Activated T-cell treated with anti-CD3 and anti-CD28 coated beads, Interleukin-2, amount 50 U/mL, for 48 hours (primary cell): ENCODE results near the gene POGZ.
A peak's percentile ranks its signal among the peaks of the same experiment; 100 is the strongest.

ENCODE experiments used
- DNase-seq, 2 experiments: peaks; one replicate each; pipeline ENCODE4 v3.0.0-alpha.2; 2020

Gene POGZ, protein sequence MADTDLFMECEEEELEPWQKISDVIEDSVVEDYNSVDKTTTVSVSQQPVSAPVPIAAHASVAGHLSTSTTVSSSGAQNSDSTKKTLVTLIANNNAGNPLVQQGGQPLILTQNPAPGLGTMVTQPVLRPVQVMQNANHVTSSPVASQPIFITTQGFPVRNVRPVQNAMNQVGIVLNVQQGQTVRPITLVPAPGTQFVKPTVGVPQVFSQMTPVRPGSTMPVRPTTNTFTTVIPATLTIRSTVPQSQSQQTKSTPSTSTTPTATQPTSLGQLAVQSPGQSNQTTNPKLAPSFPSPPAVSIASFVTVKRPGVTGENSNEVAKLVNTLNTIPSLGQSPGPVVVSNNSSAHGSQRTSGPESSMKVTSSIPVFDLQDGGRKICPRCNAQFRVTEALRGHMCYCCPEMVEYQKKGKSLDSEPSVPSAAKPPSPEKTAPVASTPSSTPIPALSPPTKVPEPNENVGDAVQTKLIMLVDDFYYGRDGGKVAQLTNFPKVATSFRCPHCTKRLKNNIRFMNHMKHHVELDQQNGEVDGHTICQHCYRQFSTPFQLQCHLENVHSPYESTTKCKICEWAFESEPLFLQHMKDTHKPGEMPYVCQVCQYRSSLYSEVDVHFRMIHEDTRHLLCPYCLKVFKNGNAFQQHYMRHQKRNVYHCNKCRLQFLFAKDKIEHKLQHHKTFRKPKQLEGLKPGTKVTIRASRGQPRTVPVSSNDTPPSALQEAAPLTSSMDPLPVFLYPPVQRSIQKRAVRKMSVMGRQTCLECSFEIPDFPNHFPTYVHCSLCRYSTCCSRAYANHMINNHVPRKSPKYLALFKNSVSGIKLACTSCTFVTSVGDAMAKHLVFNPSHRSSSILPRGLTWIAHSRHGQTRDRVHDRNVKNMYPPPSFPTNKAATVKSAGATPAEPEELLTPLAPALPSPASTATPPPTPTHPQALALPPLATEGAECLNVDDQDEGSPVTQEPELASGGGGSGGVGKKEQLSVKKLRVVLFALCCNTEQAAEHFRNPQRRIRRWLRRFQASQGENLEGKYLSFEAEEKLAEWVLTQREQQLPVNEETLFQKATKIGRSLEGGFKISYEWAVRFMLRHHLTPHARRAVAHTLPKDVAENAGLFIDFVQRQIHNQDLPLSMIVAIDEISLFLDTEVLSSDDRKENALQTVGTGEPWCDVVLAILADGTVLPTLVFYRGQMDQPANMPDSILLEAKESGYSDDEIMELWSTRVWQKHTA (N-terminal part only)

DNA sequence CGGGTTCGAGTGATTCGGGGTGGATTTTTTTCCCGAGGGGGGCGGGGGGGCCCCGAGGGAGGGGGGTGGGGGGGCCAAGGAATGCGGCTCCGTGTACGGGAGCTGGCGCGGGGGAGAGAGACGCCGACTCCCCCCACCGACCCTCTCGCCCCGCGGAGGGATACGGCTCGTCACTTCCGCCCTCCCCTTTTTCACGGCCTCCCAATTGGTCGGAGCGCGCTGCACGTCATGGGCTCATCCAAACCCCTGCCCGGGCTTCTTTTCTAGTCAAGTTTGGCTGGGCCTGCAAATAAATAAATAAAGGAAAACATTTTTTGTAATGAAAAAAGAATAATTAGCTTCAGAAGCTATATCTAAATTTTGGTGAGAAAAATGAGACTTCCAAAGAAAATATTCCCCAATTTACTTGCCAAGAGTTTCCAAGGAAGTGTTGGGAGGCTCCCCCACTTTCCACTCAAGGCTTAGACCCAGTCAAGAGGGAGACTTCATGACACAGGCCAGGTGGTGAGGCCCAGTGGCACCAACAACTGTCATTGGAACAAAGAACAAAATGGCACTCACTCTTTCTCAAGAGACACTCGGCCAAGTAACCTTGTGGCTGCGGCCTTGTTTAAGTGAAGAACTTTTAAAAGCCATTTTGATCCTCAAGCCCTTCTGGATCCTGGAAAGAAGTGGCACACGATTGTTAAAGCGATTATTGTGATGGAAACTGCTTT lies at the start of gene POGZ:
POGZ (minus strand) TSS at position 164 of the 716 bp plus-strand sequence. CDS start 17,290 bp downstream, outside the sequence.
- DNase-seq, result peak; percentile 95 to 96

DNA sequence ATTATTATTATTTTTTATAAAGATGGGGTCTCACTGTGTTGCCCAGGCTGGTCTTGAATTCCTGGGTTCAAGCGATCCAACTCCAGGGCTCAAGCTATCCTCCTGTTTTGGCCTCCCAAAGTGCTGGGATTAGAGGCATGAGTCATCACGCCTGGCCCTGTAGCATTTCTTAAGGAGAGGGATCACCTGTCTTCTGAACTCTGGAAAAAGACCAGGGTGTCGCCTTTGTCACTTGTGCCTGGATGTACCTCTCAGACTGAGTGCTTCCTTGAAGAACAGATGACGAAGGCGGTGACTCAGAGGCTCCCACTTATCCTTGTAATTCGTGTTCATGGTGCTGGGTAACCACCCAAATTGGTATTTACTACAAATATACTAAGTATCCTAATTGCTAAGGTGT lies 49.5 kb upstream of the POGZ start:
- no peak for DNase-seq

DNA sequence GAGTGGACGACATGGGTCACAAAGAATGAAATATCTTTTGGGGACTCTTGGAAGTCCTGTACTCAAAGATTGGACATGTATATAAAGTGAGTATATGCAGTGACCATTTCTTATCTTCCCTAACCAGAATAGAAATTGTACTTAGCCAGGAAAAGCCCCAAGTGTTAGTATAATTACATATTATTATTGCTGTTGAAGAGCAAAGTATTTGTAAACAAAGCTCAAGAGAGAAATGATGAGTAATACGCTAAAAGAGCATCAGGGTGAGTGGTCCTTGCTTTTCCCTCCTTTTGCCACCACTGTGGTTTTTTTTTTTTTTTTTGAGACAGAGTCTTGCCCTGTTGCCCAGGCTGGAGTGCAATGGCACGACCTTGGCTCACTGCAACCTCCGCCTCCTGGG lies 45.5 kb upstream of the POGZ start:
- DNase-seq, result no peak

DNA sequence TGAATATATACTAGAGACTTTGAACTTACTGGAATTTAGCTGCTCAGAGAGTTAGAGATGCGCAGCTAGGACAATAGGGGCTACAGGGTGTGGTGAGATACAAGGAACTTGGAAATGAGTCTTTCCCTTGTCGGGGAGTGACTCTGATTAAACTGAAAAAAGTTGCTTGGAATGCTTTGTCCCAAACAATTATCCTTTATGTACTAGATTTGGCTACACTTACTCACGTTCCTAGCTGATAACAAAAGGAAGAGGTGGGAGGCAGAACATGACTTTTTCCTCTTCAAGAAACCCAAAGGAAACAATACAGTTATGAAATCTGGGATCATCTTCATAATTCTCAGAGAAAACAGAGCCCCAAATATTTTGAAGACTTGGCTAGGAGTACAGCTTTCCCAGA lies 45.0 kb upstream of the POGZ start:
- no peak for DNase-seq

DNA sequence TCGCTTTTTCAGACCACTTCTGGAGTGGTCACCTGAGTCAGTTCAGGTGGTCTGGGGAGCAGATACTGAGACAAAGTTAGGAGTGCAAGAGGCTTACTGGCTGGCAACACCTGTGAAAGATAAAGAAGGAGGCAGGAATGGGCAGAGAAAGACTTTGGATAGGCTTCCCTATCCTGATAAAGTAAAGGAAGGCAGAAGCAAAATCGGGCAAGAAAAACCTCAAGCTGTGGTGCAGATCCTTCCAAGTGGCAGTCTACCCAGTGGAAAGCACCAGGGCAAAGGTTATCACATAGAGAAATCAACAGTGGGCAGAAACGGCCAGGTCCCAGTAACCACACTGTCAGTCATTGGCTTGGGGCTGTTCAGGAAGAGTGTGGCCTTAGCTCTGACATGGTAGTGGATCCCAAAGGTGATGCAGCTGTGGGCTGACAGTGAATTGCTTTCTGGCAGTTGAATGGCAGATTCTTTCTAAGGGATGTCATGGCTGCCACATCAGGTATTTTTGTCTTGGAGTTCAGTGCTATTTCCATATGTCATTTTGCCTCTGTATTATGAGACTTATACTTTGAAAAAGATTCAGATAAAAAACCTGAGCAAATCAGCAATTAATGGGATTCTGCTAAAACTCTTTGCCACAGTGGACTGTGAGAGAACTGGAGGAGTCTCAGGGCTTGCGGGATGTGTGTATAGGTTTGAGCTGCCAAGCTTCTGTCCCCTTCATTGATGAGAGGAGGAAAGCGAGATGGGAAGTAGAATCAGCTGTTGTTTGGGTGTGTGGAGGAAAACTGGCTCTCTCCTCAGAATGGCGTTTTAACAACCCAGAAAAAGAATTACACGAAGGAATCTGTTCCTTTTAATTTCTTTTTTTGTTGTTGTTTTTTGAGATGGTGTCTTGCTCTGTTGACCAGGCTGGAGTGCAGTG lies 43.8 kb upstream of the POGZ start:
- no peak for DNase-seq

DNA sequence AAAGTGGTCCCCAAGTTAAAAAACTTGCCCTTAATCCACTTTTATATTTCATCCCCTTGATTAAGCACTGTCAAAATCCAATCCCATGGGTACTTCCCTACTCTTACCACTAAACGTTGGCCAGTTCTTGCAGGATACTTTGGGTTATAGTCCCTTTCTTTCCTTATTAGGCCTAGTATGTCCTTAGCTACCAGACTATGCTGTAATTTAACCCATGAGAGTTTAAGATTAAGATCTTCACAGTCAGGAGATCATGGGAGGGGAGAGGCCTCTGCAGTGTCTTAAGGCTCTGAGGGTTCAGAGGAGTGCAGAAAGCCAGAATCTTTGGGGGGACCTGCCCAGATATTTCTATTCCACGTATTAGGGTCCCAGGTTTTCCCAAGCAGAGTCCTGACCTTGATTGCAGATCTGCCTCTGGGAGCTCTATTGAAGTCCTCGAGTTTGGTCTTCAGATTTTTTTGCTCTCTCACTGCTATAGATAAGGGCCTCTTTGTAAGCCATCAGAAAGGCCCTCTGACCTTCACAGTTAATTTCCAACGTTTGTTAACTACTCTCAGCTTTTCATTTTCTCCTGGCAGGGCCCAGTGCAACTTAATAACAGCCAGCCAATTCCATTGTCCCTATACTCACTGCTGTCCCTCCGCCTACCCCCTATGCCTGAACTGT lies 42.9 kb upstream of the POGZ start:
- DNase-seq, result no peak

DNA sequence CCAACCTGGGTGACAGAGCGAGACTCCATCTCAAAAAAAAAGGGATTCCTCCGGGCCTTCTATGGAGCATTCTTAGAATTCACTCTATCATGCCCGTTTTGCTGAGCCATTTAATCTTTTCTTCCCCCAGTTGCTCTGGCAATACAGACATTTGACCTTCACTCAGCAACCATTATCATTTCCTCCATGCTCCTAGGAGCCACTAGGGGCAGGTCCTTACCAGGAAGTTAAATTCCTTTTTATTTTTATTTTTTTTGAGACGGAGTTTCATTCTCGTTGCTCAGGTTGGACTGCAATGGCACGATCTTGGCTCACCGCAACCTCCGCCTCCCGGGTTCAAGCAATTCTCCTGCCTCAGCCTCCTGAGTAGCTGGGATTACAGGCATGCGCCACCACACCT lies 42.2 kb upstream of the POGZ start:
- no peak for DNase-seq

DNA sequence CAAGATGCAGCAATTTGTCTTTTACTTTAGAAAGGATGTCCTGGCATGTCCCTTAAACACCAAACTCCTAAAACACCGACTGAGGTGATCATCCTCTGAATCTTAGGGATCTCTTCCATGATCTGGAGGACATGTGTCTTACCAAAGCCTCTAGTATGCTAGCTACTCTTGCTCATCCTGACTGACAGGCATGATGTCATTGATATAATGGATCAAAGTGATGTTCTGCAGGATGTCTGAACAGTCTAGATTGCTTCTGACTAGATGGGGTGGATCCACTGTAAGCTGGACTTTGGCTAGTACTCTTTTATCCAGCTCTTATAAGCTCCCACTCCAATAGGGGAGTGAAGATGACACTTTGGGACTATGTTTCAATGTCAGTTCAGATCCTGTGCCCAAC lies 40.6 kb upstream of the POGZ start:
- DNase-seq, result no peak

DNA sequence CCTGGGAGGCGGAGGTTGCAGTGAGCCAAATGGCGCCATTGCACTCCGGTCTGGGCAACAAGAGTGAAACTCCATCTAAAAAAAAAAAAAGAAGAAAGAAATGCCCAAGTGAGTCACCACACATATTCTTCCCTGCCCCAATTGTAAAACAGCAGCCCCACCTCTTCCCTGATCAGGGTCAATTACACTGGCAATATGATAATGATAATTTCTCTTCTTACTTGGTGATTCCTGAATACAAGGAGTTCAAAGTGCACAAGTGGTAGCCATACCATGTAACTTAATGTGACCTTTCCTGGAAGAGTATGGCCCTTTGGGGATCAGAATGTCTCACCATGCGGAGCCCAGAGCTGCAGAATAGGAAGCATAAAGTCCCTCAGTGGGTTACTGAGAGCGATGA lies 40.1 kb upstream of the POGZ start:
- no peak for DNase-seq

DNA sequence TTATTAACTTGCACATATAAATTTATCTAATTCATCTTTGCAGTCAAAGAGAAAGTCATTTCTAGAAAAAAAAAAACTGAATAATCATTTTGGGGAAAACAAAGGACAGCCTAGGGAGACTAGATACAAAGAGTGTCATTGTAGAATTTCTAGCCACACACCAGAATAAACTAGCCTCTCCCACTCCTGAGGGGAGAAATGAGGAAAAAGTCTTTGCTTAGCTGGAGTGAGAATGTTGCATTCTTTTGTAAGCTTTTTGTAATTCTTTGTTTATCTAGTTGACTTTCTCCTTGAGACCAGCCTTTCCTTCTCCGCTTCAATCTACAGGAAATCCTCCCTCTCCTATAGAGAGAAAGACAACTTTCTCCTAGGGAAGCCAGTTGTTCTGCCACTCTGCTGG lies 36.0 kb upstream of the POGZ start:
- DNase-seq, result no peak

DNA sequence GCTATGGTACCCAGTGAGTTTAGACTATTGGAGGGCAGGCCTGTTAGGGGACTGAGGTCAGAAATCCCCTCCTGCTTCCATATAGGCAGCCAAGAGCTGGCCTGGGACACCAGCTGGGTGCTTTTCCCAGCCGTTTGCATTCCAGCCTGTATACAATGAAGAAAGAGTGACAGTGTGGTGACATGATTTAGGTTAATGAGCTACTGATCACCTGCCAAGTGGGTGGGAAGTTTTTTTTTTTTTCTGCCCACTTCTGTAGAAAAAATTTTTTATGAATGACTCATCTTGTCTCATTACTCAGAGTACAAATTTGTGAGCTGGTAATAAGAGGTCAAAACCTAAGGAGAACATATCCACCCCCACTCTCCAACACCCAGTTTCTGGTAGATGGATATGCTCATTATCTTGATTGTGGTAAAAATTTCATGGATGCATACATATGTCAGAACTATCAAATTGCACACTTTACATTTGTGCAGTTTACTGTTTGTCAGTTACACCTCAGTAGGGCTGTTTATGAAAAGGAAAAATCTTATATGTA lies 35.5 kb upstream of the POGZ start:
- DNase-seq, result peak in 1 of 2 experiments; percentile 28

DNA sequence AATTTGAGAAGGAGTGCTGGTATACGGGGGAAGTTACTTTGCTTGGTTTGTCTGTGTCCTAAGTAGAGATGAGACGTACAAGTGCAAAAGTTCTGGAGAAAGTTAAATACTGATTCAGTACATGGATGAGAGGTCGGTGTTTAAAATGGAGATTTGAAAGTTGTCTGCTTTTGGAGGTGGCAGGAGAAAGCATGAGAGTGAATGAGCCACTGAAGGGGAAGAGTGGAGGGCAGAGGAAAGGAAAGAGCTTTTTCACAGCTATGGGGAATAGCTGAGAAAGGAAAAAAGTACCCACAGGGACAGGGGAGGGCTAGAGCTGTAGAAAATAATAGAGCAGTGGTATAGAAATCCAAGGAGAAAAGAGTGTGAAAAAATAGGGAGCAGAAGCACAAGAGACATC lies 33.7 kb upstream of the POGZ start:
- no peak for DNase-seq

DNA sequence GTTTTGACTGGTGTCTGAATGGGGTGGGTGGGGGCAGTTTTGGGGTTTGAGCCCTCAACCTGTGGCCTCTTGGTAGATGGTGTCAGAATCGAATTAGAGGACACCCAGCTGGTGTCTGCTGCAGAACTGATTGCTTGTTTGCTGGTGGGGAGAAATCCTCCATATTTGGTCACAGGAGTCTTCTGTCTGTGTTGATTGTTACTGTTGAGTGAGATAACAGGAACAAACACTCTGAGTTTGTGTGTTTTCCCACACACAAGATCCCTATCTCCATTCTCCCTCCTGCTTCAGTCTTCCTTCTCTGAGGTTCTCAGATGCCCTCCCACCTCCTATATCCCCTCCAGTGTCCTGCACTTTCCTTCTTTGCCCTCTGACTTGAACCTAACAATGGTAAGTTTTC lies 32.8 kb upstream of the POGZ start:
- no peak for DNase-seq

DNA sequence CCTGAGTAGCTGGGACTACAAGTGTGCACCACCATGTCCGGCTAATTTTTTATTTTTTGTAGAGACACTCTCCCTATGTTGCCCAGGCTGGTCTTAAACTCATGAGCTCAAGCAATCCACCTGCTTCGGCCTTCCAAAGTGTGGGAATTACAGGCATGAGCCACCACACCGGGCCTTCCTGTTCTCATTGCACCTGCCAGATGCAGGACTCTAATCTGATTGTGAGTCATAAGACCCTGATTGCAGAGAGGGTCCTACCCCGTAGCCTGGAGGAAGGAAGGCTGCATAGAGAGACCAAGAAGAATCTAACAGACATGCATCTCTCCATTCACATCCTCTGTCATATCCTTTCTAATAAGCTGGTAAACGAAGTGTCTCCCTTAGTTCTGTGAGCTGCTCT lies 32.3 kb upstream of the POGZ start:
- no peak for DNase-seq

DNA sequence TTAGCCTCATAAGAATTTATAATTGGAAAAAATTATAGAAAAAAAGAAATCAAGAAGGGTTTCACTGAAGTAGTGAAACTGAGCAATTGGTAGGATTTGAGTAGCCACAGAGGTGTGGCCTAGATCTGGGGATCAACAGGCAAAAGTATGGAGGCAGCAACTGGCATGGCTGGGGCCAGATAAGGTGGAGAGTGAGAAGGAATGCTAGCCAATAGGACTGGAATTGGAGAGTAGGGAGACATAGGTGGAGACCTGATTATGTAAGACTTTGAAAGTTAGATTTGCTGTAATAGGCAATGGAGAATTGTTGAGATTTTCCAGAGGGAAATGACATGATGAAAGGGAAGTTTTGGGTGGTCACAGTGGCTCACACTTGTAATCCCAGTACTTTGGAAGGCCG lies 27.3 kb upstream of the POGZ start:
- DNase-seq, result no peak

DNA sequence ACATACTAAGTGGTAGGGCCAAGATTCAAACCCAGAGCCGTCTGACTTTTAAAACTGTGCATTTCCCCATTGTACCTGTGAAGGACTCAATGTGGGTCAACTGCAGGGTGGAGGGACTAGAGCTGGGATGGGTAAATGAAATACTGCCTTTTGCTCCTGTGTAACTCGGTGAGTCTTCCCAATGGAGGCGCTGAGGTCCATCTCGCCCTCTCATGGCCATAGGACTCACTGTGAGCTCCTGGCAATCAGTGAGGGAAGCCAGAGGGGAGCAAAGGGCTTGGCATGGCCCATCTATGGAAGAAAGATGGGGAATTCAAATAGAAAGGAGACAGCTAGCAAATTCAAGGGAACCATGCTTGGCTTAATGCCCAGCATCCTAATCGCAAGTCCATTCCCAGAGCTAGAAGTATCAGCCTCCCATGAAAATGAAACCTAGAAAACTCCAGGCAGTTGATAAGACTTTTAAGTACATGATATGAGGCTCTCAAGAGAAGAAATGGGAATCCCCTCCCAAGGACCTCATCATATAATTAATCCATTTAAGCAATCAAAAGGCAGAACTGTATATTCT lies 26.5 kb upstream of the POGZ start:
- no peak for DNase-seq

DNA sequence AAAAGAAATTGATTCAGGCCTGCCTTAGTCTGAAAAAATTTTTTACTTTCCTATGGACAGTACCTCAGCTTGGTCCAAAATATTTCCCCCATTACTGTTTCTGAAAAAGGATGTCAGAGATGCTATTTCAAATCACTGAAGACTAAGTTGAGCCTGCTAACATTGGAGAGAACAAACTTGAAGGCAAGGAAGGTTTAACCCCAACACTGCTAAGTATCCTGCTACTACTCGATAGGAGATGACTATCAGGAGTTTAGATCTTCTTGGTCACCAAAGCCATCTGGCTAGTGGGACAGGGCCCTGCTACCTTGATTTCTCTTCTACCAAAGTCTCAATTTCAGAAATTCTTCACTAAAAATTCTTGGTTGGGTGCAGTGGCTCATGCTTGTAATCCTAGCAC lies 22.7 kb upstream of the POGZ start:
- DNase-seq, result no peak

DNA sequence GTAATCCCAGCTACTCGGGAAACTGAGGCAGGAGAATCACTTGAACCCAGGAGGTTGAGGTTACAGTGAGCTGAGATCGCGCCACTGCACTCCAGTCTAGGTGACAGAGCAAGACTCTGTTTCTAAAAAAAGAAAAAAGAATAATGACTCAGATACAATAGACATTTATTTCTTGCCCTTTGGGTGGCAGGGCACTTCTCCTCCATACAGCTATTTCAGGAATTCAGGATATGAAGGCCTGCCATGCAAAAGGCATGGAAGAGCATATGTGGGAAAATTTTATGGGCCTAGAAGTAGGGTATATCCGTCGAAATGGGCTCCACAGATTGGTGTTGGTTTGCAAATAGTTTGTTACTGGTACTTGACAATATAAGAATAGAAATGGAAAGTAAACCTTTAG lies 20.2 kb upstream of the POGZ start:
- no peak for DNase-seq

DNA sequence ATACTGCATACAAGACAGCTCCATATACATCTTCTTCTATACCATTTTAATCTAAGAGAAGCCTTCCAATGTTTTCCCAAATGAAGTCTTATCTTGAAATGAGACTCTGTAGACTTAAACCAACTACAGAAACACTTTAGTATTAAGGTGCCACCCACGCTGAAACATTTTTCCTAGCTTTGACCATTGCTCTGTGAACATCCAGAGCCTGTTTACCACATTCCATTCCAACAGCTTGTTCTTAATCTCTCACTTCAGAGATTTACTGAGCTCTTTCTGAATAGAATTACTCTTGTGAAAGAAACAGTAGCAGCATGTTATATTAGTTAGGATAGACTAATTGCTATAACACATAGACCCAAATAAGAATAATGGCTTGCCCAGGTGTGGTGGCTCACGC lies 19.6 kb upstream of the POGZ start:
- no peak for DNase-seq

DNA sequence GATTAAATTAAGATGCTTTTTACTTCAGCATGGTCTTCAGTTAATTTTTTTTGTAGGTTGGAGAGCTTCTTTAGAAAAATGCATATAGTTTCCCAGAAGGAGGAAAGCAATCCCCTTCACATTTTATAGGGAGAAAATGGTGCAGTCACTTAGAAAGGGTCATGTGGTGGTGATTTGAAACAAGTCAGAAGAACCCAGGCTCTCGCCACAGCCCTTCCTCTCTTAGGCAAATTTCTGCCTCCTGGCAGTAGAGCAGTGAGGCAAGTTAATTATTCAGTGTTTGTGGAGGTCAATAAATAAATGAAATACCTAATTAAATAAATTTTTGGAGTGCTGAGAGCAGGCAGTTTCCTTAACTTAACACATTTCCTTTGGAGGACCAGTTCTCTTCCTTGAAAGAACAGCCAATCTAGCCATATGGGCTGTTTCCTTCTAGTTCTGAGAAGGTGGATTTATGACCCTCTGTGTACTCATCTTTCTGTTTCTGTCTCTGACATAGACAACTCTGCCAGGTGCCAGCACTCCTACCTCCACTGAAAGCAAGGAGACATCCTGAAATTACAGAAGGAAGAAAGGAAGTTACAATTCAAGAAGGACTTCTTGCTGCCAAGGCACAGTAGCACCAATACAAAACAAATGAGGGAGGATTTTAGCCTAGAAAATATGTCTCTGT lies 19.0 kb upstream of the POGZ start:
- DNase-seq, result no peak
